Tibial nerve (tissue), 4 donors: ENCODE measurements around the gene TBC1D9. TPM values are rescaled to one million over a fixed set of nuclear protein-coding genes. Genes with fewer than 3 reads are reported as not detected.

Experiments
- DNase-seq, 2 donors: peaks; one replicate each; pipeline ENCODE4 v3.0.0-alpha.2; 2019; ENCODE audit warnings: low spot score in 2 of 2
- H3K27ac ChIP-seq, 4 donors: fragments of 200-600 bp; sonication (generic) in 3 of 4; one replicate each; pipeline ENCODE4 v1.5.1; 2017 to 2019; ENCODE audit warnings: mild to moderate bottlenecking in 1 of 4
- H3K27me3 ChIP-seq, 2 donors: fragments of 200-600 bp; sonication (generic) in 1 of 2; one replicate each; pipeline versions ENCODE4 v1.5.1 to v1.6.0; 2017 to 2019
- H3K36me3 ChIP-seq, 3 donors: fragments of 200-600 bp; sonication (generic); one replicate each; pipeline ENCODE4 v1.5.1; 2018 to 2019
- H3K4me1 ChIP-seq, 4 donors: fragments of 200-600 bp; sonication (generic) in 3 of 4; one replicate each; pipeline ENCODE4 v1.5.1; 2017 to 2019
- H3K4me3 ChIP-seq, 4 donors: fragments of 200-600 bp; sonication (generic) in 3 of 4; one replicate each; pipeline ENCODE4 v1.5.1; 2017 to 2019; ENCODE audit warnings: mild to moderate bottlenecking in 1 of 4, moderate library complexity in 1 of 4
- H3K9me3 ChIP-seq, 4 donors: fragments of 200-600 bp; sonication (generic) in 3 of 4; one replicate each; pipeline ENCODE4 v1.5.1; 2017 to 2019
- EP300 ChIP-seq, 2 donors: sonication (generic); formaldehyde crosslinking; IDR thresholded peaks; one replicate each; pipeline ENCODE4 v1.6.1; 2017; ENCODE audit warnings: antibody characterized with exemption in 2 of 2, mild to moderate bottlenecking in 1 of 2
- POLR2A ChIP-seq, 2 donors: fragments of 450-650 bp; IDR thresholded peaks; one replicate each; pipeline ENCODE4 v1.6.1; 2017; ENCODE audit warnings: antibody characterized with exemption in 2 of 2, mild to moderate bottlenecking in 2 of 2, moderate library complexity in 2 of 2
- WGBS, 2 donors: methylation state at CpG; one replicate each; pipeline ENCODE4 v1.1.5; 2018; 5-methylcytosine and 5-hydroxymethylcytosine counted together
- total RNA-seq, 4 donors: library from RNA; depleted of rRNA; stranded (reverse); fragments of >200 nt; gene quantifications; one replicate each; pipeline ENCODE4 v1.1.0, GENCODE V29; 2016
- TF ChIP-seq, protein P1 (sequence below), 5 experiments: fragments of 200-600 bp in 3 of 5; fragments of 450-650 bp in 2 of 5; sonication (generic) in 3 of 5; IDR thresholded peaks; one replicate each; pipeline ENCODE4 v1.5.1; 2016 to 2019; ENCODE audit warnings: antibody characterized with exemption in 5 of 5, mild to moderate bottlenecking in 3 of 5, moderate library complexity in 2 of 5

The TBC1D9 gene
- total RNA-seq, 4 donors from 2014 or later = 18.4 to 23.7 (median 19.6) TPM

DNA sequence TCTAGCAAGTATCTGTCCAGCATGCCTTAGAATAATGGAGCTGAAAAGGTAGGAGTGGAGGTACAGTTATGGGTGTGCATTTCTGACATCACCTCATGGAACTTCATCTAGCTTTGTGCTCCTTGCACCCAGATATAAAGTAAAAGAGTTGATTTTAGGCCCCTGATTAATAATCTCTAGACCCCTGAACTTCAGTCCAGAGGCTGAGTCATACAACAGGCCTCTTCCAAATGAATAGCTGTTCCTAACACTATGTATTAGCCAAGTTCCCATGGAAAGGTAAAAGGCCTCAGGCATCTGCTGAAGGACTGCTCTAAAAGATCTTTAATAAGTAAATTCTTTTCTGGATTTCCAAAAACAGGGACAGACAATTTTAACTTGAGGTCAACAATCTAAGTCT, 16.2 kb downstream of the TBC1D9 start:
- Histone ChIP-seq H3K4me1 (peaks cover 0 to 12% (median 2%) of the 10 kb centered on the region in 4 donors), H3K27ac (no peak overlapping the region), H3K9me3 (no peaks in the 10 kb centered on the region), H3K36me3 (no peaks in the 10 kb centered on the region), H3K27me3 (no peaks in the 10 kb centered on the region), H3K4me3 (no peak overlapping the region)
- no peak for DNase-seq
- TF ChIP-seq, protein P1, sequence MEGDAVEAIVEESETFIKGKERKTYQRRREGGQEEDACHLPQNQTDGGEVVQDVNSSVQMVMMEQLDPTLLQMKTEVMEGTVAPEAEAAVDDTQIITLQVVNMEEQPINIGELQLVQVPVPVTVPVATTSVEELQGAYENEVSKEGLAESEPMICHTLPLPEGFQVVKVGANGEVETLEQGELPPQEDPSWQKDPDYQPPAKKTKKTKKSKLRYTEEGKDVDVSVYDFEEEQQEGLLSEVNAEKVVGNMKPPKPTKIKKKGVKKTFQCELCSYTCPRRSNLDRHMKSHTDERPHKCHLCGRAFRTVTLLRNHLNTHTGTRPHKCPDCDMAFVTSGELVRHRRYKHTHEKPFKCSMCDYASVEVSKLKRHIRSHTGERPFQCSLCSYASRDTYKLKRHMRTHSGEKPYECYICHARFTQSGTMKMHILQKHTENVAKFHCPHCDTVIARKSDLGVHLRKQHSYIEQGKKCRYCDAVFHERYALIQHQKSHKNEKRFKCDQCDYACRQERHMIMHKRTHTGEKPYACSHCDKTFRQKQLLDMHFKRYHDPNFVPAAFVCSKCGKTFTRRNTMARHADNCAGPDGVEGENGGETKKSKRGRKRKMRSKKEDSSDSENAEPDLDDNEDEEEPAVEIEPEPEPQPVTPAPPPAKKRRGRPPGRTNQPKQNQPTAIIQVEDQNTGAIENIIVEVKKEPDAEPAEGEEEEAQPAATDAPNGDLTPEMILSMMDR (IDR thresholded peaks at IDR 0.05) = no peak
- no peak for TF ChIP-seq POLR2A (IDR thresholded peaks at IDR 0.05)
- no peak for TF ChIP-seq EP300 (IDR thresholded peaks at IDR 0.05)

DNA sequence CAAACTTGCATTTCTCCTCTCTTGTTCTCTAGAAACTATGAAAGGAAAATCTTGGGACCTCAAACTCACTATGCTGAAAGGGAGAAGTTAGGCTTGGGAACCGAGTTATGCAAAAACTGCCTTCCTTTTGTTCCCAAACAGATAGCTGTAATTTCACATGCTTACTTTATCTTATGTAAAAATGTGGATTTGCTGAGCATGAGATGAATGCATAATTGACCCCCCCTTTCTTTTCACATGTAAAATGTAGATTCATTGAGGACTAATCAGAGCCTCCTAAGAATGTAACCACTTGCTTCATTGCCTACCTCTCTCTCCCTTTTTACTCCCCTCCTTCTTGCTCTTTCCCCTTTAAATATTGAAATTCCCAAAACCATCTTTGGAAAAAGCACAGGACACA, 18.0 kb downstream of the TBC1D9 start:
- H3K27ac ChIP-seq = no peak overlapping the region
- peaks cover 0 to 4% (median 0%) of the 10 kb centered on the region in 4 donors for H3K4me1 ChIP-seq
- no peak for DNase-seq
- no peaks in the 10 kb centered on the region for H3K9me3 ChIP-seq
- TF ChIP-seq POLR2A (IDR thresholded peaks at IDR 0.05) (no peak), EP300 (IDR thresholded peaks at IDR 0.05) (no peak)
- TF ChIP-seq, protein P1 (IDR thresholded peaks at IDR 0.05) = no peak
- no peaks in the 10 kb centered on the region for H3K36me3 ChIP-seq
- no peak overlapping the region for H3K4me3 ChIP-seq
- 65 to 78% methylated on average over 1 of the region's 1 CpG for WGBS, 2 donors
- H3K27me3 ChIP-seq = no peaks in the 10 kb centered on the region

DNA sequence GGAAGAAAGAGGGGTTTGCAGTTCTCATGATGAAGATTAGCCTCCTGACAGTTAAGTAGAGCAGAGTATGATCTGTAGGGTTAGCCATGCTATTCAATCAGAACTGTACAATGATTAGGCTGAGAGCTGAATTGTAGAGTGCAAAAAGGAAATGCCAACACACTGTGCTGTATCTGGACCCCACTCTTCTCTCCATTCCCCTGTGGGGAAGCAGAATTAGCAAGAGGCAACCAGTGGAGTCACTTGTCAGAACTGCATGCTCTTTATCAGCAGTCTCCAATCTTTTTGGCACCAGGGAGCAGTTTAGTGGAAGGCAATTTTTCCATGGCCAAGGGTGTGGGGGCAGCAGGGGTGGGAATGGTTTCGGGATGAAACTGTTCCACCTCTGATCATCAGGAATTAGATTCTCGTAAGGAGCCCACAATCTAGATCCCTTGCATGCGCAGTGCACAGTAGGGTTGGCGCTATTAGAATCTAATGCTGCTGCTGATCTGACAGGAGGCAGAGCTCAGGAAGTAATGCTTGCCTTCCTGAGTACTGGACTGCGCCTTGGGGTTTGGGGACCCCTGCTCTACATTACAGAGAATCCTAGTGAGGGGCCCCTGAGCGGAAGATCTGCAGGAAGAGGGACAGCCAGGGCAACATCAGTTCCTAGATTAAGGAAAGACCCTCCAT, 19.4 kb downstream of the TBC1D9 start:
- no peak for TF ChIP-seq EP300 (IDR thresholded peaks at IDR 0.05)
- TF ChIP-seq POLR2A (IDR thresholded peaks at IDR 0.05) = no peak
- TF ChIP-seq, protein P1 (IDR thresholded peaks at IDR 0.05) = no peak
- Histone ChIP-seq H3K9me3 (no peaks in the 10 kb centered on the region), H3K27me3 (no peaks in the 10 kb centered on the region), H3K36me3 (no peaks in the 10 kb centered on the region), H3K4me1 (no peaks in the 10 kb centered on the region), H3K27ac (no peak overlapping the region), H3K4me3 (no peak overlapping the region)
- 90 to 97% methylated on average over 6 of the region's 6 CpGs for WGBS, 2 donors
- no peak for DNase-seq

GRCh38 chr4:140735779-140736391, 20.3 kb downstream of the TBC1D9 start:
- H3K4me3 ChIP-seq = no peak overlapping the region
- H3K4me1 ChIP-seq = no peaks in the 10 kb centered on the region
- H3K27me3 ChIP-seq = no peaks in the 10 kb centered on the region
- H3K27ac ChIP-seq = no peak overlapping the region
- TF ChIP-seq EP300 (IDR thresholded peaks at IDR 0.05) (no peak), POLR2A (IDR thresholded peaks at IDR 0.05) (no peak)
- TF ChIP-seq, protein P1 (IDR thresholded peaks at IDR 0.05) = no peak
- no peaks in the 10 kb centered on the region for H3K36me3 ChIP-seq
- no peak for DNase-seq
- 84 to 85% methylated on average over 4 of the region's 4 CpGs for WGBS, 2 donors
- H3K9me3 ChIP-seq = no peaks in the 10 kb centered on the region

DNA sequence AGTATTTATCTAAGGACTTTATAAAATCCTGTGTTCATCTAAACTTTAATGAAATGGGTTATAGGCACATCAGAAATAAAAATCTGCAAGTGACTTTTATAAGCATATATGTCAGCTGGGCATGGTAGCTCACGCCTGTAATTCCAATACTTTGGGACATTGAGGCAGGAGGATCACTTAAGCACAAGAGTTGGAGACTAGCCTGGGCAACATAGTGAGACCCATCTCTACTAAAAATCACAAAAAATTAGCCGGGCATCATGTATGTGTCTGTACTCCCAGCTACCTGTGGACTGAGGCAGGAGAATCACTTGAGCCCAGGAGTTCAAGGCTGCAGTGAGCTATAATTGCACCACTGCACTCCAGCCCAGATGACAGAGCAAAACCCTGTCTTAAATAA, 20.9 kb downstream of the TBC1D9 start:
- WGBS, 2 donors = 90 to 93% methylated on average over 2 of the region's 2 CpGs

More for the DNA sequence above, 20.9 kb downstream of the TBC1D9 start:
- no peaks in the 10 kb centered on the region for H3K36me3 ChIP-seq
- TF ChIP-seq, protein P1 (IDR thresholded peaks at IDR 0.05) = no peak
- TF ChIP-seq POLR2A (IDR thresholded peaks at IDR 0.05) = no peak
- TF ChIP-seq EP300 (IDR thresholded peaks at IDR 0.05) = no peak
- H3K4me3 ChIP-seq = no peak overlapping the region
- no peaks in the 10 kb centered on the region for H3K27me3 ChIP-seq
- no peak overlapping the region for H3K27ac ChIP-seq
- H3K4me1 ChIP-seq = no peaks in the 10 kb centered on the region
- no peak for DNase-seq
- H3K9me3 ChIP-seq = no peaks in the 10 kb centered on the region
